ENCODE results near the gene FUBP3. TPM values are rescaled to one million over a fixed set of nuclear protein-coding genes. Genes with fewer than 3 reads are reported as not detected.
A peak's percentile ranks its signal among the peaks of the same experiment; 100 is the strongest.
"Not testable (repeated sequence)": the region's sequence is repeated elsewhere in the genome, so short reads cannot be mapped to it uniquely, and the experiment has no call there.

FUBP3 gene
- polyA plus RNA-seq, 1 donor from 2014 or later, result 29.3 TPM

GRCh38 chr9:130543859-130544258 is 35.5 kb upstream of the FUBP3 start:
- Mint-ChIP-seq H3K9me3 (peaks cover under 1 to 3% (median under 1%) of the 10 kb centered on the region in 3 donors), H3K4me1 (peaks cover 0 to 1% (median 0%) of the 10 kb centered on the region in 3 donors), H3K36me3 (no peaks in the 10 kb centered on the region), H3K4me3 (no peak overlapping the region), H3K27me3 (peaks cover 11% of the 10 kb centered on the region), H3K27ac (no peak overlapping the region)

DNA sequence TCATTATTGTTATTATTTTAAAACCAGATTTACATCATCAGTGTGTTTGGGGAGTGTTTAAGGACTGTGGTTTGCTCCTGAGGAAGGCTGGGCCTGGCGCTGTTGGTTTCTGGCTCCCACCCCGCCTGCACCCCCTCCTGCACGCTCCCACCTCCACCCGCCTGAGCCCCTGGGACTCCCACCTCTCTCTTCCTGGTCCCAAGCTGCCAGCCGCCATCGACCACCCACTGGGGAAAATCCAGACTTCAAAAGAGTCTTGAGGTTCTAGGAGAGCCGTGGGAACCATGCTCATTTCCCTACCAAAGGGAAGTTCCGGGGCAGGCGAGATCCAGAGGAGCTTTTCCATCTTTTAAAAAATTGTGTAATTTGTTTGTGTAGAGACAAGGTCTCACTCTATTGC is 35.0 kb upstream of the FUBP3 start:
- Mint-ChIP-seq H3K4me3 (no peak overlapping the region), H3K36me3 (no peaks in the 10 kb centered on the region), H3K27ac (no peak overlapping the region), H3K4me1 (peaks cover 0 to 3% (median 0%) of the 10 kb centered on the region in 3 donors), H3K27me3 (peaks cover 10% of the 10 kb centered on the region), H3K9me3 (peaks cover 3 to 4% (median 4%) of the 10 kb centered on the region in 3 donors)

- Mint-ChIP-seq H3K36me3 (no peaks in the 10 kb centered on the region), H3K9me3 (peaks cover 3 to 7% (median 4%) of the 10 kb centered on the region in 3 donors), H3K4me3 (no peak overlapping the region), H3K27me3 (peaks cover 10% of the 10 kb centered on the region), H3K27ac (no peak overlapping the region), H3K4me1 (peaks cover 0 to 2% (median 0%) of the 10 kb centered on the region in 3 donors)
Measured at GRCh38 chr9:130548103-130548502, 31.3 kb upstream of the FUBP3 start.

- Mint-ChIP-seq H3K4me3 (no peak overlapping the region), H3K27me3 (peaks cover 8% of the 10 kb centered on the region), H3K9me3 (peaks cover 3 to 7% (median 4%) of the 10 kb centered on the region in 3 donors), H3K4me1 (peaks cover 0 to 2% (median 0%) of the 10 kb centered on the region in 3 donors), H3K27ac (peak overlapping the region in 1 of 3 donors; percentile 1), H3K36me3 (no peaks in the 10 kb centered on the region)
Measured at GRCh38 chr9:130549093-130549735, 30.2 kb upstream of the FUBP3 start.

DNA sequence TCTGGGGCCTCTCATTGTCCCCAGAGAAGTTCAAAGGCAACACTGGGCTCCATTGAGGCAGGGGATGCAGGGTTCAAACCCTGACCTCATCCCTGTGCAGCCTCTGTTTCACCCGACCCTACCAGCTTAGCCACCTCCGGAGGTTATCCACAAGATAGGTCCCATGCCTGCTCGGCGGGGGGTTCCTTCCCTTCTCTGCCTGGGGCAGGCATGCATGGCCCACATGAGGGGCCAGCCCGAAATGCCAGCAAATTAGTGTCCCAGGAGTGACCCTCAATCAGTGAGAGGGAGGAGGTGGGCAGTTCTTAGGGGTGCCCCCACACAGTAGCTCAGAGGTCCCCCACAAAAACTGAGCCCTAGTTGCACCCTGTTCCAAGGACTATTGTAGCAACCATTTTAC is 24.8 kb upstream of the FUBP3 start:
- Mint-ChIP-seq H3K4me3 (no peak overlapping the region), H3K27me3 (peaks cover 17% of the 10 kb centered on the region), H3K4me1 (no peaks in the 10 kb centered on the region), H3K36me3 (no peaks in the 10 kb centered on the region), H3K9me3 (peaks cover 0 to 2% (median 0%) of the 10 kb centered on the region in 3 donors), H3K27ac (no peak overlapping the region)

DNA sequence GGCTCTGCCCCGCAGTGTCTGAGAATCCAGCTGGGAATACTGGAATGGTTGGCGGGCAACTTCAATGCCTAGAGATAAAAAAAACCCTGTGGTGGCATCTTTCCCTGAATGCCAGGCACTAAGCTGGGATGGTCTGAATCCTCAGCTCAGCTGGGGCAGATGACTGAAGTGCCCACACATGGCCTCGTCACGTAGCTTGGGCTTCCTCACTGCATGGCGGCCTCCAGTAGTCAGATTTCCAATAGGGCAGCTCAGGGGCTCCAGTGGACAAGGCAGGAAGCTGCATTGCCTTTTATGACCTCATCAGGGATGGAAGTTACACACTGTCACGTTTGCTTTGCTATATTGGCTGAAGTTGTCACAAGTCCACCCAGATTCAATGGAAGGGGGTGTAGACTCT is 24.3 kb upstream of the FUBP3 start:
- Mint-ChIP-seq H3K27ac (no peak overlapping the region), H3K36me3 (no peaks in the 10 kb centered on the region), H3K27me3 (peaks cover 17% of the 10 kb centered on the region), H3K9me3 (no peaks in the 10 kb centered on the region), H3K4me3 (no peak overlapping the region), H3K4me1 (no peaks in the 10 kb centered on the region)

DNA sequence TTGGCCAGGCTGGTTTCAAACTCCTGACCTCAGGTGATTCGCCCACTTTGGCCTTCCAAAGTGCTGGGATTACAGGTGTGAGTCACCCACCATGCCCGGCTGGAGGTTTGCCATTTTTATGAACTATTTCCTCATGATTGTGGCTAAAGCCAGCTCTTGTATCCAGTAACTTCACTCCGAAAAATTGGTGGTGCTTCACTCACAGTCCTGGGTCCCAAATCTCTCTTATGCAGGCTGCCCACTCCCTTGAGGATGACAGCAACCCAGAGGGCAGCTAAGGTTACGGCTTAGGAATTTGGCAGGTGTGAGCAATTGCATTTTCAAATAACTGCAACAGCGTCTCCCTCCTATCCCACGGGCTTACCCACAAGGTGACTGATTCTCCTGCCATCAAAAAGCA is 23.4 kb upstream of the FUBP3 start:
- Mint-ChIP-seq H3K4me3 (no peak overlapping the region), H3K4me1 (peaks cover 0 to 2% (median 0%) of the 10 kb centered on the region in 3 donors), H3K36me3 (no peaks in the 10 kb centered on the region), H3K27ac (no peak overlapping the region), H3K9me3 (no peaks in the 10 kb centered on the region), H3K27me3 (peaks cover 17% of the 10 kb centered on the region)

- Mint-ChIP-seq H3K27me3 (peaks cover 17% of the 10 kb centered on the region), H3K4me3 (no peak overlapping the region), H3K36me3 (no peaks in the 10 kb centered on the region), H3K4me1 (peaks cover 0 to 2% (median 0%) of the 10 kb centered on the region in 3 donors), H3K27ac (no peak overlapping the region), H3K9me3 (no peaks in the 10 kb centered on the region)
Measured at GRCh38 chr9:130556396-130557076, 22.8 kb upstream of the FUBP3 start.

DNA sequence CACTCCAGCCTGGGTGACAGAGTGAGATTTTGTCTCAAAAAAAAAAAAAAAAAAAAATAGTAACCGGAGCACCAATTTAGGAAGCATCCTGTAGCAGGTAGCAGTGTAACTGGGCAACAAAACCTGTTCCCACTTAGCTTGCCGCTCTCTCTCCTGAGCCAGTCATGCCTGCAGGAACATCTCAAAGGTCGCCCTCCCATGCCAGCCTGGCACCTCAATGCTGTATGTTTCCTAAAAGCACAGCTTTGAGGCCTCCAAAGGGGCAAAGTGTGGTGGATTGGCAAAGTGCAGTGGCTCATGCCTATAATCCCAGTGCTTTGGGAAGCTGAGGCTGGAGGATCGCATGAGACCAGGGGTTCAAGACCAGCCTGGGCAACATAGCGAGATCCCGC is 22.3 kb upstream of the FUBP3 start:
- no peak overlapping the region for H3K4me3 Mint-ChIP-seq
- H3K36me3 Mint-ChIP-seq, result no peaks in the 10 kb centered on the region
- H3K4me1 Mint-ChIP-seq, result peaks cover 0 to 2% (median 0%) of the 10 kb centered on the region in 3 donors
- H3K9me3 Mint-ChIP-seq, result no peaks in the 10 kb centered on the region
- H3K27me3 Mint-ChIP-seq, result peaks cover 16% of the 10 kb centered on the region
- H3K27ac Mint-ChIP-seq, result no peak overlapping the region

GRCh38 chr9:130561056-130561455 is 18.3 kb upstream of the FUBP3 start:
- Mint-ChIP-seq H3K9me3 (peaks cover 0 to 6% (median 1%) of the 10 kb centered on the region in 3 donors), H3K4me3 (no peak overlapping the region), H3K36me3 (no peaks in the 10 kb centered on the region), H3K27ac (no peak overlapping the region), H3K27me3 (peaks cover 12% of the 10 kb centered on the region), H3K4me1 (peaks cover 0 to 2% (median 0%) of the 10 kb centered on the region in 3 donors)

- H3K27me3 Mint-ChIP-seq, result peaks cover 11% of the 10 kb centered on the region
- not testable (repeated sequence) for H3K27ac Mint-ChIP-seq, H3K36me3 Mint-ChIP-seq, H3K9me3 Mint-ChIP-seq, H3K4me3 Mint-ChIP-seq, H3K4me1 Mint-ChIP-seq
Measured at GRCh38 chr9:130562525-130562924, 16.9 kb upstream of the FUBP3 start.

- peaks cover 8% of the 10 kb centered on the region for H3K27me3 Mint-ChIP-seq
- peaks cover 0 to 2% (median 0%) of the 10 kb centered on the region in 3 donors for H3K4me1 Mint-ChIP-seq
- no peaks in the 10 kb centered on the region for H3K36me3 Mint-ChIP-seq
- H3K9me3 Mint-ChIP-seq, result peaks cover 0 to 6% (median 1%) of the 10 kb centered on the region in 3 donors
- peak overlapping the region in 1 of 3 donors; percentile 12 for H3K27ac Mint-ChIP-seq
- H3K4me3 Mint-ChIP-seq, result no peak overlapping the region
Measured at GRCh38 chr9:130563797-130564196, 15.6 kb upstream of the FUBP3 start.

- no peaks in the 10 kb centered on the region for H3K36me3 Mint-ChIP-seq
- peaks cover 10% of the 10 kb centered on the region for H3K27me3 Mint-ChIP-seq
- no peak overlapping the region for H3K27ac Mint-ChIP-seq
- H3K4me1 Mint-ChIP-seq, result no peaks in the 10 kb centered on the region
- H3K4me3 Mint-ChIP-seq, result no peak overlapping the region
- peaks cover 0 to 6% (median 1%) of the 10 kb centered on the region in 3 donors for H3K9me3 Mint-ChIP-seq
Measured at GRCh38 chr9:130565792-130566191, 13.6 kb upstream of the FUBP3 start.

- no peaks in the 10 kb centered on the region for H3K36me3 Mint-ChIP-seq
- H3K27me3 Mint-ChIP-seq, result peaks cover 3% of the 10 kb centered on the region
- no peak overlapping the region for H3K27ac Mint-ChIP-seq
- H3K4me3 Mint-ChIP-seq, result no peak overlapping the region
- H3K4me1 Mint-ChIP-seq, result no peaks in the 10 kb centered on the region
- no peaks in the 10 kb centered on the region for H3K9me3 Mint-ChIP-seq
Measured at GRCh38 chr9:130570208-130570607, 9.2 kb upstream of the FUBP3 start.

DNA sequence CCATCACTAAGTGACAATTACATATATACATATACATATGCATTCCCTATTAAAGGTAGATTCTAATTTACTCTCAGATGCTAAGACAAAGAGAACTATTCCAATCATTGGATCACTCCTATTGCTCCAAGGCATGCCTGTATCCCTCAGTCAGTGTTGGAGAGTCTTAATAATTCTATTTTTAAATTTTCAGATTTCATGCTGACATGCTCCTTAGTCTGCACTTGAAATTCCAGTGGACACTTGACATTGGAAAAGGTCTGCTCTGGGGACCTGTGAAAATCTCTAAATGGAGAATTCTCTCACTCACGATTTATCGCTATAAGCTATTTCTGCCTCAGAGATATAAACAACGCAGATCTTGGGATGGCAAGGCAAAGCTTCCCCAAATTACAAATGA is 3.9 kb upstream of the FUBP3 start:
- H3K36me3 Mint-ChIP-seq, result no peaks in the 10 kb centered on the region
- H3K4me3 Mint-ChIP-seq, result peak overlapping the region in 1 of 4 donors; percentile 15
- H3K27me3 Mint-ChIP-seq, result no peaks in the 10 kb centered on the region
- H3K27ac Mint-ChIP-seq, result no peak overlapping the region
- H3K4me1 Mint-ChIP-seq, result peaks cover 8 to 21% (median 11%) of the 10 kb centered on the region in 3 donors
- no peaks in the 10 kb centered on the region for H3K9me3 Mint-ChIP-seq

- Mint-ChIP-seq H3K9me3 (no peaks in the 10 kb centered on the region), H3K4me3 (peak overlapping the region in 1 of 4 donors; percentile 15), H3K4me1 (peaks cover 15 to 27% (median 16%) of the 10 kb centered on the region in 3 donors), H3K27me3 (no peaks in the 10 kb centered on the region), H3K36me3 (no peaks in the 10 kb centered on the region), H3K27ac (no peak overlapping the region)
Measured at GRCh38 chr9:130576176-130576575, 3.2 kb upstream of the FUBP3 start.
